T follicular helper cell (primary cell): ENCODE results near the gene EGR4.

Source experiments
- DNase-seq: peaks from one replicate; pipeline ENCODE4 v3.0.0-alpha.2; 2020; ENCODE audit warnings: low read depth

Gene EGR4

DNA sequence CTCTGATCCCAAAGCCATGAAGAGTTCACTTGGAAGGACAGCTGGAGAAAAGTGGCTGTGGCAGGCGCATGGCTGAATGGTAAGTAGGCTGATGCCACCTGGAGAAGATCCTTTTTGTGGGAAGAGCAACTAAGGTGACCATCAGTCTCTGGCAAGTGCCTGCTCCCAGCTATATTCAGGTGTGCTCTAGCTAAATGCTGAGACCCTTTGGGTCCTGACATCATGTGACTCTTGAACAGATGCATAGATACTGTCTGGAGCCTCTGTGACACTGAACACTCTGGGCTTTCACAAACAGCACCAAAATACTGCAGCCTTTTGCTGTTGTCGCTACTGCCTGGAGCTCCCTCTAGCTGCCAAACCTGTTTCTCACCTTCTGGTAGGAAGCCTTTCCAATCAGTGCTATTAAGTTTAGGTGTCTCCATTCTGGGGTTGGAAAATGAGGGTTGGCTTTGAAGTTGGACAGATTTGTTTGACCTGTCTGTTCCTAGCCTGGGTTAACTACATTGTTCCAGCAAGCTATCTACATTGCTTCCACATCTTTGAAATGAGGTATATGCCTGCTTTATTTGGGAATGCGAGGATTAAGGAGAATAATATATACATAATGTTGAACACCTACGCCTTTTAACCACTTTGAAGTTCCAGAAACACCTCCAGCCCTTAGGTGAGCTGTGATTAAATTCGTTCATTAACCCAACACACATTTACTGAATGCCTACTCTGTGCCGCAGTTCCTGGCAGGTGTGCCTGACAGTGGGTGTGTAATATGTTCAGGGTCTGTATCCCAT is 3.1 kb downstream of the EGR4 start:
- DNase-seq = no peak

DNA sequence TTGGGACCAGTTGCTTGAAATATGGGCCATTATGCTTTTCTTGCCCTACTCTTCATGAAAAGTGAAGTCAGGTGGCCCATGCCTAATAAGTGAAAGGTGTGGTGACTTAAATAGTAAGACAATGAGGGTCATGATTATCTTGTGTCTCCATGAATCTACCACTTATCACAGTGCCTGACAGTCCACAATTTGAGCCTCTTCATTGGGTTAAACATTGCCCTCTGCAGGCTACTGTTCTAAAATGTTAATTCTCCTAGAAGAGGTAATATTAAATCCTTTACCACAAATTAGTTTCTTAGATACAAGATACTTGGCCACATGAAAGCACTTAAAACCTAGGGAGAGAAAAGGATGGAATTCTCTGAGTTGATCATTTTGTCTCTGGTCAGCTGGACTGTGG is 4.0 kb downstream of the EGR4 start:
- DNase-seq = no peak

DNA sequence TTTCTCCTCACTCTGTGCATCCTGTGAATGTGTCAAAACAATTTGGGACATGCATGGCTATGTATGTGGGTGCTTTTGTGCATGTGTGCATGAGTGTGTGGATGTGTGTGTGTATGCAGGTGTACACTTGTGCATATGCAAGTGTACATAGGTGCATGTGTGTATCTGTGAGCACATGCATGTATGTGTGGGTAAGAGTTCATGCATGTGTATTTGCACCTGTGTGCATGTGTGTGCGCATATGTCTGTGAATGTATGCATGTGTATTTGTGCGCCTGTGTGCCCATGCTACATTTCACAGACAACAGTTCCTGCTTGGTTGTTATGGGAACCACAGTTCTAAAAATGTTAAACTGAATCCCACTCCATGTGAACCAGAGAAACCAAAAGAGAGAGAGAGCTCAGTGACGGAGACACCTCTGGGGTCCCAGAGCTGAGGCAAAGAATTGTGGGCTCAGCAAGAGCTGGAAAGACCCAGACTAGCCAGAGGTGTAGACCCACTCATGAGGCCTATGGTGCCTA is 7.2 kb downstream of the EGR4 start:
- no peak for DNase-seq

DNA sequence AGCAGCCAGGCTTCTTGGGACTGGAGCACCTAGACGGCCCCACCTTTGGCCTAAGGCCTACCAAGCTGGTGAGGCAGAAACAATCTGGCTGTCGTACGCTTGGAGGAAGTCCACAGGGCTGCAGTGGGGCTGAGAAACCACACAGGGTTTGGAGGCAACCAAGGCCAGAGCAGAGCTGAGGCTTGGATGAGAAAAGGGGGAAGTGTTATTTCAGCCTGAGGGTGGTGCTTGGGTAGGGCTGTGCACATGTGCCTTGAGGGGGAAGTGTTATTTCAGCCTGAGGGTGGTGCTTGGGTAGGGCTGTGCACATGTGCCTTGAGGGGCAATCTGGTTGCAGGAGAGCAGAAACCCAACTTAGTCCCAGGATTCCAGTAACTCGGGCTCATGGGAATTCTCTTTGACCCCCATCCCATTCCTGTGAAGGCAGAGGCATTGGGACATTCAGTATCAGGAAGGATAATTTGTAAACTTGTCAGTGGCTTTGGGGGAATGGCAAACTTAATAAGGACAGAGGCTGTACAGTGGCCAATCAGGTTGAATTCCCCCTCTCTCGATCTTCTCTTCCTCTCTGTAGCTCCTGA is 8.1 kb downstream of the EGR4 start:
- DNase-seq = no peak

DNA sequence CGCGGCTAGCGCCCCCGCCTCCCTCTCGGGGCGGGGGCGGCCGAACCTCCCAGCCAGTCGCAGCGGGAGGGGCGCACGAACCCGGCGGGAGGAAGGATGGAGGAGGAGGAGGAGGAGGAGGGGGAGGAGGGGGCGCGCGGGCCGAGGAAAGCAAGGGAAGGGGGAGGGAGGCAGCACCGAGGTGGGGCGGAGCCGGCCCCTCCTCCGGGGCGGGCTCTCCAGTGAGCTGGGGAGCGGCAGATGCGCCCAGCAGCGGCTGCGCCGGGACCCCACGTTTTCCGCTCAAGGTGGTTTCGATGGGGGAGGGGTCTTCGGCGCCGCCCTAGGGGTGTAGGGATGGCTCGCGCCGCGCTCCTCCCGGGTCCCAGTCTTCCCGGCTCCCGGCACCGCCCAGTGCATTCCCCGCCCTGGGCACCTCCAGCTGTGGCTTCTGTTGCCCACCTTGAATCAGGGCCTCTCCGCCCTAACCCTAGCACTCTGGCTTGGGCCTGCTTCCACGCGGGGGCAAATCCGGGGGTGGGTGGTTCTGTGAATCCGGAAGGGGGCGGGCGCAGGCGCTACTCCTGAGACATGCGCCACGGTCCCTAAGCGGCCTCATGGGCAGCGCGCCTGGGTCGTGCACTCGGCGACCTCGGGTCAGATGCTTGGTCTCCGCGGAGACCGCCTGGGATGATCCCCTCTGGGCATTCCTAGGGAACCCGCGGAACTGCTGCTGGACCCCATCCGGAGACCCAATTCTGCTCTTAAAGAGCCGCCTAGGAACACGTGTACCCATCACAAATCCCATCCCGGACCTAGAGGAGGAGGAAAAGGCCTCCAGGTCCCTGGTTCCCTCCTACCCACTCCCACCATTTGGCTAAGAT is 8.8 kb downstream of the EGR4 start, which contains the start of gene FBXO41:
Gene FBXO41 (minus strand): TSS at position 183 of the 863 bp plus-strand sequence. CDS start 14,848 bp downstream, outside the sequence.
- peak; percentile 49 for DNase-seq

DNA sequence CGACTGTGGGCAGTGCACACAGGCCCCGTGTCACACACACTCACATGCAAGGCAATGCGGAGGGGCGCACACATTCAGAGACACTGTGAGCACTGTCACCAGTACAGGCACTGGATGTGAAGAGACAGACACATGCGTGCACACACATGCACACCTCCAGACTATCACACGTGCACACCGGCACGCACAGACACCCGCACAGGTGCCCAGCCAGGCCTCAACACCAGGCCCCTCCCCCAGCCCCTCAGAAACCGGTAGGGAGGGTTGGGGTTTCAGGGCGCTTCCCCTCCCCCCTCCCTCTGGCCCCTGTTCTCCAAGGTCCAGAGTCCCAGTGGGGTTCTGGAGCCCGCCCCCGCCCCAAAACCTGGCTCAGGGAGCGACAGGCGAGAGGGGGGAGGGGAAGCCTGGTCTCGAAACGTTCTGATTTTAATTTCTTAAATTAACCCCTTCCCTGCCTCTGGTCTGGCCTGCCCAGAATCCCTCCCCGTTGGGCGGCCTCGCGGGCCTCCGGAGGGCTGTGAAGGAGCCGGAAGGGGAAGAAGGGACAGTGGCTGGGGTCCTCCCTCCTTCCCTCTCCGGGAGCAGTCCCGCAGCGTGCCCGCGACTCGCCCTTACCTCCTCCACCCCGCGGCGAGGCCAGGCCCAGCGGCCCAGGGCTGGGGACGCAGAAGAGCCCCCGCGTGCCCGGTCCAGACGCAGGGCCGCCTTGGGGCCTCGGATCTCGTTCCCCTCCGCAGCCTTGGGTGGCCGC is 9.6 kb downstream of the EGR4 start:
- DNase-seq = no peak

DNA sequence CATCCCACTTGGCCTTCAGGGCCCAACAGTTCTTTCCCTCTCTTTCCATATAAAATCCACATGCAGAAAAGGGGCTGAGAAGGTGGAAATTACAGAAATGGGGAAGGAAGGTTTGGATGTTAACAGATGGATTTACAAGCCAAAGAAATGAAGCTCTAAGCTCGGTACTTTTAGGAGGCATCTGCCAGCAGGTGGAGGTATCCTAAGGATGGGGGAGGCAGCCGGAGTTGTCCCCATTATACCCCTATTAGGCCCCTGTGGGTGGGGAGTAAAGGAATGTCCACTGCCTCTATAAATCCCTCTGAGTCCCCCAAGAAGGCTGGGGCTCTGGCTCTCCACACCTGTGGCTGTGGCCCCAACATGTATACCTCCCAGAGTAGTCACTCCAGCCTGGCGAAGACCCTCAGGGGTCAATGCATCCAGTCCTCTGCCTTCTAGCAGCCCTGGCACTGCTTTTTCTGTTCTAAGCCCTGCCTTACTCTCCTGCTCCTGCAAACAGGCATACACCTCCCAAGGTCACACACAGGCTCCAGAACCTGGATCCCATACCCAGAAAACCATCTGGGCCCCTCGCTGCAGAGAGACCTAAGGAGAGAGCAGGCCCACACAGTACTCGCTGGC is 10.3 kb downstream of the EGR4 start:
- DNase-seq = no peak

DNA sequence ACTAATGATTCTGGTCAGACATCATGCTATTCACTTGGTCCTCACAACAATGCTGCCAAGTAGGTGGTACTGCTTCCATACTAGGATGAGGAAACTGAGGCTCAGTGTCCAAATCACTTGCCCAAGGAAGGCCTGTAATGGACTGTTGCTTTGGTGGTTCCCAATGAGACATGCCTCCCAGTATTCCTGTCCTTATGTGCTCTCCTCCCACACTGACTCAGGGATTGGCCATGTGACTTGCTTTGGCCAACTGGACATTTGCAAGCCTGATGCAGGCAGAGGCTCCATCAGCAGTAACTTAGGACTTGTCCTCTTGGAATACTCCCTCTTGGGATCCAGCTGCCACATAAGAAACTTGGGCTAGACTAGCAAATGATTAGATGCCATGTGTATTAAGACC is 12.1 kb downstream of the EGR4 start:
- DNase-seq = no peak

DNA sequence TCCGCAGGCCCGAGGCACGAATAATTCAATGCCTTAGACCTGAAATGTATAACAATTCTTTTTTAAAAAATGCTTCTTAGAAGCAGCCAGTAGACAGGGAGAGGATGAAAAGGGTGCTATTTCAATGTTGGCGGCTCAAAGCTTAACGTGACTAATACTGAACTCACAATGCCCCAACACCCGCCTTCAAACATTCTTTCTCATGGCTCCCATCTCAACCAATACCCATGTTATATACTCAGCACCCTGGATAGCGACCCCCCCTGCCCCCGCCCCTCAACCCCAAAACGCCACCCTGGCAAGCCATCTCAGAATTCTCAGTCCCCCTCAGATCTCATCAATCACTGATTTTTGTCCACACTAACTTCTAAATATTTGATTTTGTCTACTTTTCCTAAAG is 13.5 kb downstream of the EGR4 start:
- no peak for DNase-seq

DNA sequence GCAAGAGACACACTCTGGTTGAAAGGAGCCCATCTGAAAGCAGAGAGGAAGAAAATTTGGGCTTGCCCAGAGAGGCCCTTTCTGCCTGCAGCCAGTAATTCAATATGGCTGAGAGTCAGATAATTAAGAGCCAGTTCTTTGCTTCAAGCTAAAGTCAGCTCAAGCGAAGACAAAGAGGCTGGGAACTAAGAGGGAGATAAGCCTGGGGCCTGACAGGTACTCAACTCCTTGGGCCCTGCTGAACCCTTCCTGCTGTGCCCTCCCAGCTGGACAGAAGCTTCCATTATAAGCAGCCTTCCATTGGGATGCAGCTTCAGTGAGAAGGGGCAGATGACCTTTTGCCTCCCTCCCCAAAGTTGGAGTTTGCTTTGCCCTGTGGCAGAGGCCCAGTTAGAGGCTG is 21.1 kb downstream of the EGR4 start:
- DNase-seq = no peak

DNA sequence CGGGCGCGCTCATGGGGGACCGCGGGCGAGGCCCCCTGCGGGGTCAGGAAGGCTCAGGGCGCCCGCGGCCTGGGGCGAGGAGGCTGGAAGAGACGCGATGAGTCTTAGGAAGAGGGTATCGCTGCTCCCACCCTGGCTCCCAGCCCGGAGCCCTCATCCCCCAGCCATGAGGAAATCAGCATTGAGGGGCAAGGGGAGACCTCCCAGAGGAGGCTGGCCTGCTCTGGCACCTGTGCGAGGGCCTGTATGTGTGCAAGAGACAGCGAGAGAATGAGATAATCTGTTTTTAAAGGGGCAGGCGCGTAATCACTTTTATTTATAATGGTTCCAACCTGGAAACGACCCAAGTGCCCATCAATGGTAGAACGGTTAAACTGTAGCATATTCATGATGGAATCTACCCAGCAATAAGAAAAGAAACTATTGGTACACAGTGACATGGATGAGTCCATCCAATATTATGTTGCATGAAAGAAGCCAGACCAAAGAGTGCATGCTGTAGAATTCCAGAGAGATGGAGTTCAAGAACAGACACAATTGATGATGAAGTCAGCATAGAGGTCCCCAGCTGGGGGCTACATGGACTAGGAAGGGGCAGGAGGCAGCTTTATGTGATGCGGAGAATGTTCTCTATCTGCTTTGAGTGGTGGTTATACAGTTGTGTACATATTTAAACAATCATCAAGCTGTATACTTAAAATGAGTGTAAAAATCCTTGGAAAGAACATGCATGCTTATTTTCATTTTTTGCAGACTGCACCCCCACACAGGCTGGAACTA is 23.5 kb downstream of the EGR4 start:
- no peak for DNase-seq

DNA sequence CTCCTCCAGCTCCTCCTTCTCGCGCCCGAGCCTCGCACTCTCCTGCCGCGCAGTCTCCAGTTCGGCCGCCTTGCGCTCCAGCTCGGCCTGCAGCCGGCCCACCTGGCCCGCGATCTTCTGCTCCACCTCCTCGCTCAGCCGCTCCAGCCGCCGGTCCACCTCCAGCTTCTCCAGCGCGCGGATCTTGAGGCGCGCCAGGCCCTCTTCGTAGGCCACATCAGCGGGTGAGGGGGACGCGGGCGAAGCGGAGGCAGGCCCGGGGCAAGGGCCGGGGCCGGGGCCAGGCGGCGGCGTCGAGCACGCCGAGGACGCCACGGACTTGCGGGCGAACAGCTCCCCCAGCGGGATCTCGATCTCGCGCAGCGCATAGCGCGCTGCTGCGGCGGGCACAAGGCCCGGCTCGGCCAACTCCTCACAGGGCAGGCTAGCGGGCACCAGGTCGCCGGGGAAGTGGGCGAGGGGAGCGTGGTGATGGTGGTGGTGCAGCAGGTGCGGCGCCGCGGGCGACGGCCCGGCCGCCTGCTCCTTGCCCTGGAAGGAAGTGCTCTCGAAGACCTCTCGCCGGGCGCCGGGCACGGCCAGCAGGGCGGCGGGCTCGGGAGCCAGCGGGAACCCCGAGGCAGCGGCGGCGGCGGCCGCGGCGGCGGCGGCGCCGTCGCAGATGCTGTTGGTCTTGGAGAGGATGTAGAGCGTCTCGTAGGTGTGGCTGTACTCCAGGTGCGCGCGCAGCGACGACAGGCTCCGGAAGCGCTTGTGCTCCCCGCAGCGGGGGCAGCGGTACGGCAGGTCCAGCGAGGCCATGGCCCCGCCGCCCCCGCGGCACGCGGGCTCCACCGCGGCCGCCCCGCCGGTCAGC is 24.3 kb downstream of the EGR4 start:
- peak; percentile 54 for DNase-seq

DNA sequence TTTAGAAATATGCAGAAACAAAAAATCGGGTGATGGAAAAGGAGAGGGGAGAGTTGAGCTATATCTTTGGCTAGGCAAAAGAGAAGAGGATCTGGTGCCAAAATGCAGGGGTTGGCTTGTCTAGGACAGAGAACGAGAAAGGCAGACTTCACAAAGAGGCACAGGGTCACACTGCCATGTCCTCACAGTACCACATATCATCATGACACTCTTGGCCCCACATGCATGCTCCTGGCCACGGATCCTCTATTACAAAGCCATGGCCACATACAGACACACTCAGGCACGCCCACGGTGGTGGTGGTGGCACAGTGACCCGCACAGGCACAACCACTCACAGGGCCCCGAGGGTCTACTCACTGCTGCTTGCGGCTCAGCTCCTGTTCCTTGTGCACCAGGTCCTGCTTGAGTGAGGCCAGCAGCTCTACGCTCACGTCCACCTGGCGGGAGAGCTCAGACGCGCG is 24.9 kb downstream of the EGR4 start:
- no peak for DNase-seq

DNA sequence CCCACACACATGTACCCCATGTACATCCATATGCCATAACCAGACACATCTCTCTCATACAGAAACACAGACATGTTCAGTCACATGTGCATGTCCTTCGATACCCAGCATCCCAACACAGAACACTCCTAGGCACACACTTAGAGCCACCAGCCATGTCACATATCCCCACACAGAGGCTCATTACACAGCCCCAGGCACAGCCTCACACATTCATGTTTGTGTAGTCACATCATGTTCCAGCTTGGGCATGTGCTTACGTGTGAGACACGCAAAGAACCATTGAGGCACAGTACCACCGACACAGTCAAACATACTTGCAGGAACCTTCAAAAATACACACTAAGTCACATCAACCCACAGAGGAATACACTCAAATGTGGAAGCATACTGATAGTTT is 26.3 kb downstream of the EGR4 start:
- no peak for DNase-seq

DNA sequence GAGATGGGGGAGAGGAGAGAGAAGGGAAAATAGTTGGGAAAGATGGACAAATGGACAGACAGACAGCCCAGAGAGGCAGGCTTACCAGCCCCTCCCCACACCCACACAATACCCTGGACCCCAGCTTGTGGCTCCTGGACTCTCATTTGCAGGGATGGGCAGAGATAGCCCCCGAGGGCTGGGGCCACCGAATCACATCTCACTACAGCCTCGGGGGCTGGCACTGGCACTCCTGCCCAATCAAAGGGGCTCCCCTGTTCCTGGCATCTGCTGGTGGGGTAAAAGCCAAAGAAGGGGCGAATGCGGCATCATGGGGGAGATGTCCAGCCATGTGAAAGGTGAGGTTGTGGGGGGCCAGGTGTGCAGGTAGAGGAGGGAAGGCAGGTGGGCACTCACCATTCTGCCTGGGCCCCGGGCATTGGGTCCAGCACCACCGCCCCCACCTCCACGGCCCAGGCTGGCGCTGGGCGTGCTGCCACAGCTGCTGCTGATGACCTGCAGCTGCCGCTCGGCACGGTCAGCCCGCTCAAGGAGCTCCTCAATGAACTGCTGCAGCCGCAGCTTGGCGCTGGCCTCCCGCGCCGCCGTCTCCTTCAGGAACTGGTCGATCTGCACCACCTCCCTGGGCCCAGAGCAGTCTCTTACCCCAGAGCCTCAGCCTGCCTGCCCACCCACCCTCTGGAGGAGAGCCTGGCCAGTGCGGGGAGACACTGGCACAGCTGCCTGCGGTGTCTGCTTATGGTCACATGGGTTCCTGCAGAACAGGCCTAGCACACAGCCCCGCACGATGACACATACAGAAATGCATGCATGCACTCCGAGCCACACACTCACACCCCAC is 27.1 kb downstream of the EGR4 start:
- DNase-seq = no peak

DNA sequence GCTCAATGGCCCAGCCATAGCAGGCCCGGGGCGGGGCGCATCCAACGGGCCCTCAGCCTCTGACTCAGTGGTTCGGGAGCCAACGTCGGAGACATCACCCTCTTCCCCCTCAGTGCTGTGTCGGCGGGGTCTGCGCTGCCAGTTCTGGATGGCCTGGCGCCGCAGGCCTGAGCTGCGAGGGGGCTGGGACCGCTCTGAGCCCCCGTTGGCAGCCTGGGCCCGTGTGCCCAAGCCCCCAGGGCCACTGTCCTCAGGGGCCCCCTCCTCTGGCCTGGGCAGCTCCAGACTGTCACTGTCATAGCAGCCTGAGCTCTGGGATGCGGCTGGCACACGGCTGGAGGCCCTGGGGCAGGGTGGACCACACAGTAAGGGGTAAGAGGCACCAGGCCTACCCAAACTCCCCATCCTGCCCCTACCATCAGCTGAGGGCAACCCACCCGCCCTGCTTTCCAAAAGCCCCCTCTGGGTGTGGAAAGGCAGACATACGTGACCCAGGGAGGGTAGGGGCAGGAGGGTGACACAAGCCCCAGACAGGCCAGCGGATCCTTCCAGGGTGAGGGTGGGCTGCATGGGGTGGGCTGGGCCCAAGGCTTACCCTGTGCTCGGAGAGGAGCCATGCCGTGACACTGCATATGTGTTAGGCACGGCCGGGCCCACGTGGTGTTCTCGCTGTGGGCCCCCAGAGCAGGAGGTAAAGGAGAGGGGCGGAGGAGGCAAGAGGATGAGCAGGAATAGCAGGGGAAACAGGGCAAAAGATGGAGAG is 27.9 kb downstream of the EGR4 start:
- DNase-seq = no peak

DNA sequence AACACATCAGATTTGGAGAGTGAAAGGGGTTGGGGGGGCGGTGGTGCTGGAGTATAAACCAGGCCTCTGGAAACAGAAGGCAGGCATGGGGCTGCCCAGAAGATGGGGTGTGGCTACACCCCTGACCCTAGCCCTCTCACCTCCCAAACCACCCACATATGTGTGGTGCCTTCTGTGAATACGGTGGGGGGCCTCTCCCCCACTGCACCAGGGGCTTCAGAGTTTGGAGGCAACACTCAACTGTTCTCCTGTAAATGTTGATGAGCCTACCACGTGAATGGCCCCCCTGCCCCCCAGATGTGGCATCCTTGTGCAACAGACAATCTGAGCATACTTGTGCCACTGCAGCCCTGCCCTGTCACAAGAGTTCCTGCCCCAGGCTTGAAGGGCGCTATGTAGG is 28.6 kb downstream of the EGR4 start:
- DNase-seq = no peak

DNA sequence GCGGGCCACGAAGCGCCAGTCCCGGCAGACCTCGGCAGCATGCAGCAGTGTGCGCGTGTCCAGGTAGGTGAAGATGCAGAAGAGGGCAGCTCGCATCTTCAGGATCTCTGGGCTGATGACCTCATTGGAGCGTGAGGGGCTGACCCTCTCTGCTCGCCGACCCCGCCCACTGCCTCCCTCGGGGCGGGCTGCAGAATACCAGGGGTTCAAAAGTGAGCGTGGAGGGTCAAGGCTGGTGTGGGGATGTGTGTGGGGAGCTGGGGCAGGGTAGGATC is 29.1 kb downstream of the EGR4 start:
- DNase-seq = no peak
